ENCODE measurements around the gene NAALADL2. TPM values are rescaled to one million over a fixed set of nuclear protein-coding genes. Genes with fewer than 3 reads are reported as not detected.

The NAALADL2 gene
- total RNA-seq, 1 donor from 2014 or later = 1.1 TPM

GRCh38 chr3:174937478-174937877 is 78.3 kb downstream of the NAALADL2 start:
- Histone ChIP-seq H3K4me3 (ENCODE audit: low read depth, low read length) (no peak overlapping the region), H3K27me3 (ENCODE audit: control insufficient read depth, insufficient read depth, low read length) (no peaks in the 10 kb centered on the region), H3K36me3 (ENCODE audit: control insufficient read depth, insufficient read depth, low read length) (no peaks in the 10 kb centered on the region)
- no peak for TF ChIP-seq CTCF (IDR thresholded peaks at IDR 0.05; ENCODE audit: insufficient read depth, low read length, severe bottlenecking)
- peak; percentile 44 for DNase-seq (ENCODE audit: low read depth)
- FAIRE-seq = no peak

DNA sequence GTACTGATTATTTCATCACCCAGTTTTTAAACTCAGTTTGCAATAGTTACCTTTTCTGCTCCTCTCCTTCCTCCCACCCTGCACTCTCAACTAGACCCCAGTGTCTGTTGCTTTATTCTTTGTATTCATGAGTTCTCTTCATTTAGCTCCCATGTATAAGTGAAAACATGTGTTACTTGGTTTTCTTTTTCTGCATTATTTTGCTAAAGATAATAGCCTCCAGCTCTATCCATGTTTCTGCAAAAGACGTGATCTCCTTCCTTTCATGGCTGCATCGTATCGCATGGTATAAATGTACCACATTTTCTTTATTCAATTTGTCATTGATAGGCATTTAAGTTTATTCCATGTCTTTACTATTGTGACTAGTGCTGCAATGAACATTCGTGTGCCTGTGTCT is 79.0 kb downstream of the NAALADL2 start:
- no peak for FAIRE-seq
- Histone ChIP-seq H3K4me3 (ENCODE audit: low read depth, low read length) (no peak overlapping the region), H3K36me3 (ENCODE audit: control insufficient read depth, insufficient read depth, low read length) (no peaks in the 10 kb centered on the region), H3K27me3 (ENCODE audit: control insufficient read depth, insufficient read depth, low read length) (no peaks in the 10 kb centered on the region)
- DNase-seq (ENCODE audit: low read depth) = no peak
- TF ChIP-seq CTCF (IDR thresholded peaks at IDR 0.05; ENCODE audit: insufficient read depth, low read length, severe bottlenecking) = no peak

- no peak for FAIRE-seq
- H3K27me3 ChIP-seq (ENCODE audit: control insufficient read depth, insufficient read depth, low read length) = no peaks in the 10 kb centered on the region
- no peaks in the 10 kb centered on the region for H3K36me3 ChIP-seq (ENCODE audit: control insufficient read depth, insufficient read depth, low read length)
- no peak for TF ChIP-seq CTCF (IDR thresholded peaks at IDR 0.05; ENCODE audit: insufficient read depth, low read length, severe bottlenecking)
- DNase-seq (ENCODE audit: low read depth) = no peak
- no peak overlapping the region for H3K4me3 ChIP-seq (ENCODE audit: low read depth, low read length)
Measured at GRCh38 chr3:174940151-174940550, 81.0 kb downstream of the NAALADL2 start.

GRCh38 chr3:174945276-174945675 is 86.1 kb downstream of the NAALADL2 start:
- H3K36me3 ChIP-seq (ENCODE audit: control insufficient read depth, insufficient read depth, low read length) = no peaks in the 10 kb centered on the region
- TF ChIP-seq CTCF (IDR thresholded peaks at IDR 0.05; ENCODE audit: insufficient read depth, low read length, severe bottlenecking) = no peak
- DNase-seq (ENCODE audit: low read depth) (no peak), FAIRE-seq (no peak)
- no peaks in the 10 kb centered on the region for H3K27me3 ChIP-seq (ENCODE audit: control insufficient read depth, insufficient read depth, low read length)
- no peak overlapping the region for H3K4me3 ChIP-seq (ENCODE audit: low read depth, low read length)

DNA sequence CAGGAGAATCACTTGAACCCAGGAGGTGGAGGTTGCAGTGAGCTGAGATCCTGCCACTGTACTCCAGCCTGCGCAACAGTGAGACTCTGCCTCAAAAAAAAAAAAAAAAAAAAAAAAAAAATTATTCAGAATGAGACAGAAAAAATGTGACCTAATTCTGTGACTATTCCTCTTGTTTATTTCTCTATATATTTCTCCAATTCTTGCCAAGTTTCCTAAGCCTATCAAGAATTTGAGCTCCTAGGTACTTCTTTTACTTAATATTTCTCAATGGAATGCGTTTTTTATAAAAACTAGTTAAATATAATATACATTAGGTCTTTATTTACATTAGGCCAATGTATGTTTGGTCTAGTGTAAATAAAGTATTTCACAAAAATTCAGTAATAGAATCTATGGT is 86.8 kb downstream of the NAALADL2 start:
- no peak for TF ChIP-seq CTCF (IDR thresholded peaks at IDR 0.05; ENCODE audit: insufficient read depth, low read length, severe bottlenecking)
- no peak for FAIRE-seq
- DNase-seq (ENCODE audit: low read depth) = no peak

DNA sequence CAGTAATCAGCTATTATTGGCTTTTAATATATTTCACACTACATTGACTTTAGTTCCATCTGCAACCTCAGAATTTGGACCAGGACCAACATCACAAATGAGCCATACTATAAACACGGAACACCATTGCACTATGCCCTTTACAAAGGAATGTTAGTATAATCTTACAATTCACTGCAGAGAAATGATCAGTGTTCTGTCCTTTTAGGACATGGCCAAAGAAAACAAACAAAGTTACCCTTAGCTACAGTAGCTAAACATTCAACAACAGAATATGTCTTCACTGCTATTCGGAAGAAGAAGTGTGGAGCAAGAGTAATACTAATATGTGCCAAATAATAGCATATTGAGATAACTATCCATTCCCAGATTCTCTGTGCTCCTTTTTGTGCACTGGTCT is 90.4 kb downstream of the NAALADL2 start:
- Histone ChIP-seq H3K36me3 (ENCODE audit: control insufficient read depth, insufficient read depth, low read length) (no peaks in the 10 kb centered on the region), H3K27me3 (ENCODE audit: control insufficient read depth, insufficient read depth, low read length) (no peaks in the 10 kb centered on the region), H3K4me3 (ENCODE audit: low read depth, low read length) (no peak overlapping the region)
- no peak for TF ChIP-seq CTCF (IDR thresholded peaks at IDR 0.05; ENCODE audit: insufficient read depth, low read length, severe bottlenecking)
- FAIRE-seq (no peak), DNase-seq (ENCODE audit: low read depth) (peak; percentile 59)

More for the DNA sequence above, 86.8 kb downstream of the NAALADL2 start:
- H3K27me3 ChIP-seq (ENCODE audit: control insufficient read depth, insufficient read depth, low read length) = no peaks in the 10 kb centered on the region
- H3K36me3 ChIP-seq (ENCODE audit: control insufficient read depth, insufficient read depth, low read length) = no peaks in the 10 kb centered on the region
- H3K4me3 ChIP-seq (ENCODE audit: low read depth, low read length) = no peak overlapping the region

Measured in bronchial epithelial cell (primary cell).